Adrenal gland (tissue), 12 donors: ENCODE results near the gene LIPC. TPM values are rescaled to one million over a fixed set of nuclear protein-coding genes. Genes with fewer than 3 reads are reported as not detected.
A peak's percentile ranks its signal among the peaks of the same experiment; 100 is the strongest.

ENCODE experiments used
- DNase-seq, 7 donors: peaks; one replicate each; pipeline ENCODE4 v3.0.0-alpha.2; 2019 to 2020
- H3K27ac ChIP-seq, 5 donors: fragments of 200-600 bp; sonication (generic) in 4 of 5; 1 replicate in 3 of 5; 2 replicates in 2 of 5; pipeline versions ENCODE4 v1.5.1 to v1.8.0; 2016 to 2020; ENCODE audit warnings: mild to moderate bottlenecking in 1 of 5
- H3K27me3 ChIP-seq: fragments of 200-600 bp; 2 replicates; pipeline ENCODE4 v1.8.0; 2021
- H3K36me3 ChIP-seq, 2 donors: fragments of 200-600 bp; replicated peaks in 1 of 2; 1 replicate in 1 of 2; 2 replicates in 1 of 2; pipeline versions ENCODE4 v1.5.1 to v1.8.0; 2018 to 2022
- H3K4me1 ChIP-seq, 2 donors: fragments of 200-600 bp; replicated peaks in 1 of 2; 1 replicate in 1 of 2; 2 replicates in 1 of 2; pipeline versions ENCODE4 v1.5.1 to v1.8.0; 2018 to 2021
- H3K4me3 ChIP-seq, 4 donors: fragments of 200-600 bp; sonication (generic) in 3 of 4; one replicate each; pipeline ENCODE4 v1.5.1; 2016 to 2018
- H3K9me3 ChIP-seq, 3 donors: fragments of 200-600 bp; sonication (generic) in 1 of 3; replicated peaks in 1 of 3; 1 replicate in 2 of 3; 2 replicates in 1 of 3; pipeline versions ENCODE4 v1.5.1 to v1.8.0; 2016 to 2021
- POLR2A ChIP-seq, 2 donors: fragments of 450-650 bp; IDR thresholded peaks; one replicate each; pipeline ENCODE4 v1.6.1; 2017; ENCODE audit warnings: antibody characterized with exemption in 2 of 2, mild to moderate bottlenecking in 2 of 2, moderate library complexity in 1 of 2
- WGBS, 4 donors: extraction: QIAGEN DNeasy Blood & Tissue Kit in 2 of 4; methylation state at CpG; one replicate each; pipeline versions ENCODE4 v1.1.5 to v1.1.7; 2013 to 2017; 5-methylcytosine and 5-hydroxymethylcytosine counted together
- intact Hi-C, 2 donors: fragments of 100-400 bp; cut with DNase I; formaldehyde crosslinking; loops; one replicate each; pipeline versions ENCODE4 v1.14.1 to v1.15.0; 2022 to 2023
- polyA plus RNA-seq, 3 donors: library from polyadenylated mRNA; stranded (reverse); fragments of 200-250 nt in 2 of 3; fragments of 350-450 nt in 1 of 3; fragmentation: Illumina TruSeq in 1 of 3; extraction: RNeasy Lipid Tissue Mini Kit (QIAGEN cat#74804) in 1 of 3; gene quantifications; one replicate each; pipeline ENCODE4 v1.2.3, GENCODE V29; 2013 to 2014
- total RNA-seq, 9 donors: library from RNA; depleted of rRNA in 4 of 9; stranded (reverse); fragments of >200 nt in 4 of 9; fragments of 120-200 nt in 1 of 9; fragmentation: NEBNext Ultra II Directional in 1 of 9; extraction: Animal tissue kit (Norgen Biotek cat#: 25700) in 1 of 9; gene quantifications; one replicate each; pipeline versions ENCODE4 v1.1.0 to v1.2.4, GENCODE V29; 2013 to 2023
- TF ChIP-seq, protein P1 (sequence below), 6 experiments: fragments of 450-650 bp in 4 of 6; fragments of 200-600 bp in 2 of 6; sonication (generic) in 1 of 6; IDR thresholded peaks; 1 replicate in 5 of 6; 2 replicates in 1 of 6; pipeline versions ENCODE4 v1.5.1 to v1.8.0; 2016 to 2021; ENCODE audit warnings: antibody characterized with exemption in 6 of 6, mild to moderate bottlenecking in 2 of 6, moderate library complexity in 1 of 6
- donor health status: healthy with polysubstance abuse.
- donor health status: Bipolar disorder and iron deficiency.
- donor health status: DM: yes; HTN: yes; CAD: no.
- donor health status: DM: no; HTN: no; CAD: no.
- donor health status: DM: no; HTN: no; CAD: no.
- donor health status: DM: yes; HTN: yes; CAD: no.

The LIPC gene
- total and polyA plus RNA-seq, 12 donors, result 0.11 to 1.0 (median 0.24) TPM; not detected in 5

DNA sequence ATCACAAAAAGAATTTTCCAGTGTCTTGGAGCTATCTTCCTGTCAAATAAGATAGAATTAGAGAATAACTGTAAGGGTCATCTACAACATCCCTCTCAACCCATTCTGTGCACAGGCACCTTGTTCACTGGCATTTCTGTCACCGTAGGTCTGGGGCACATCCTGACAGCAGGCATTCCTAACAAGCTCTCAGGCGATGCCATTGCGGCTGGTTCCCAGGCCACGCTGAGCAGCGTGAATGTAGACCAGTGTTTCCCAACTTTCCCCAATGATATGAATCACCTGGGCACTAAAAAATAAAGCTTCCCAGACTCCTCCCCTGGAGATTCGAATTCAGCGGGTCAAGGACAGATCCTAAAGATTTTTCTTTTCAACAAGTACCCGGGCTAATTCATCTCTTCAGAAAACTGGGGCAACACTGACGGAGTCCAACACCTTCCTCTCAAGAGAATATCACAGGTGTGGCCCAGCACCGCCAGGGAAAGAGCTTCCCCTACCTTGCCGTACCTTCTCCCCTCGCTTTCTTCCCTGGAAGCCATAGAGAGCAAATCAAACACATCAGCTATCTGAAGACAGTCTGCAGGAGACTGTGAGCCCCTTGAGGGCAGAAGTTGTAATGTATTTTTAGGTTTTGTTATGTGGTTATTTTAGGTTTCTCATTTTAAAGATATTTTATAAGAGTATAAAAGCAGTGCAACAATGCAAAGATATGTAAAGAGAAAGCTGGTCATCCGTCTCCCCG lies 143.4 kb downstream of the LIPC start:
- no peak for DNase-seq
- 85 to 90% (median 87%) methylated on average over 13 to 14 of the region's 14 CpGs for WGBS, 4 donors
- Histone ChIP-seq H3K4me3 (no peak overlapping the region), H3K27me3 (no peaks in the 10 kb centered on the region), H3K9me3 (no peaks in the 10 kb centered on the region), H3K27ac (no peak overlapping the region), H3K4me1 (no peaks in the 10 kb centered on the region), H3K36me3 (no peaks in the 10 kb centered on the region)
- intact Hi-C loops, result no loop called here
- TF ChIP-seq, protein P1, sequence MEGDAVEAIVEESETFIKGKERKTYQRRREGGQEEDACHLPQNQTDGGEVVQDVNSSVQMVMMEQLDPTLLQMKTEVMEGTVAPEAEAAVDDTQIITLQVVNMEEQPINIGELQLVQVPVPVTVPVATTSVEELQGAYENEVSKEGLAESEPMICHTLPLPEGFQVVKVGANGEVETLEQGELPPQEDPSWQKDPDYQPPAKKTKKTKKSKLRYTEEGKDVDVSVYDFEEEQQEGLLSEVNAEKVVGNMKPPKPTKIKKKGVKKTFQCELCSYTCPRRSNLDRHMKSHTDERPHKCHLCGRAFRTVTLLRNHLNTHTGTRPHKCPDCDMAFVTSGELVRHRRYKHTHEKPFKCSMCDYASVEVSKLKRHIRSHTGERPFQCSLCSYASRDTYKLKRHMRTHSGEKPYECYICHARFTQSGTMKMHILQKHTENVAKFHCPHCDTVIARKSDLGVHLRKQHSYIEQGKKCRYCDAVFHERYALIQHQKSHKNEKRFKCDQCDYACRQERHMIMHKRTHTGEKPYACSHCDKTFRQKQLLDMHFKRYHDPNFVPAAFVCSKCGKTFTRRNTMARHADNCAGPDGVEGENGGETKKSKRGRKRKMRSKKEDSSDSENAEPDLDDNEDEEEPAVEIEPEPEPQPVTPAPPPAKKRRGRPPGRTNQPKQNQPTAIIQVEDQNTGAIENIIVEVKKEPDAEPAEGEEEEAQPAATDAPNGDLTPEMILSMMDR (IDR thresholded peaks at IDR 0.05), result no peak
- no peak for TF ChIP-seq POLR2A (IDR thresholded peaks at IDR 0.05)

DNA sequence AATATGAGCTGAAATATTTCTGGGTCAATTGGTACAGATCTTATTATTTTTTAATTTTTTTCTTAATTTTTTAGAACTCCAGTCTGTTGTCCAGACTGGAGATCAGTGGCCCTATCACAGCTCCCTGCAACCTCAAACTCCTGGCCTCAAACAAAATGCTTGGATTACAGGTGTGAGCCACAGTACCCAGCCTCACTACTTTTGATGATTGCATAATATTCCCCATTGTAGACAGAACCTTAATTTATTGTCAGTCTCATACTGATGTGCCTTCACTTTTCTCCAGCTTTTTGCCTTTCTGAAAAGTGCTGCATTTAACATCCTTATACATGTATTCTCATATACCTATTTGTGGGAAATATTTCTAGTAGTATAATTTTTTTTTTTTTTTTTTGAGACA lies 144.9 kb downstream of the LIPC start:
- no peaks in the 10 kb centered on the region for H3K9me3 ChIP-seq
- no peaks in the 10 kb centered on the region for H3K4me1 ChIP-seq
- H3K4me3 ChIP-seq, result no peak overlapping the region
- TF ChIP-seq POLR2A (IDR thresholded peaks at IDR 0.05), result no peak
- TF ChIP-seq, protein P1 (IDR thresholded peaks at IDR 0.05), result no peak
- intact Hi-C loops, result no loop called here
- H3K36me3 ChIP-seq, result no peaks in the 10 kb centered on the region
- no peak for DNase-seq
- H3K27ac ChIP-seq, result no peak overlapping the region
- no peaks in the 10 kb centered on the region for H3K27me3 ChIP-seq

DNA sequence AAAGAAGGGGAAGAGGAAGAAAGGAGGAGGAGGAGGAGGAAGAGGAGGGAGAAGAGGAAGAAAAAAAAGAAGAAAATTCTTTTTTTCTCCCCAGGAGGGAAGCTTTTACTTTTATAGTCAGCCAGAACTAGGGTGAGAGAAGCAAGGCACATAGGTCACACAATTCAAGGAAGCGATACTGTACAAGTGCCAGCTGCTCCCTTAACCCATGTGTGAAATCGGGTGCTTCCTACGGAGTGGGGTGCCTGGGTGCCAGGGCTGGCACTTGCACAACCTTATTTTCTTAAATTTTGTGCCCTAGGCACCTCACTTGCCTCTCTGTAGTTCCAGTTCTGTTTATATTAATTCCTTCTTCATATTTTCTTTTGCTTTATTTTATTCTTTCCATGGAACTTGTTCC lies 150.4 kb downstream of the LIPC start:
- Histone ChIP-seq H3K4me1 (no peaks in the 10 kb centered on the region), H3K4me3 (no peak overlapping the region), H3K36me3 (no peaks in the 10 kb centered on the region), H3K9me3 (no peaks in the 10 kb centered on the region), H3K27me3 (no peaks in the 10 kb centered on the region), H3K27ac (no peak overlapping the region)
- no peak for TF ChIP-seq POLR2A (IDR thresholded peaks at IDR 0.05)
- TF ChIP-seq, protein P1 (IDR thresholded peaks at IDR 0.05), result no peak
- peak in 2 of 7 donors; percentile 19 to 24 for DNase-seq
- 70 to 81% (median 80%) methylated on average over 3 of the region's 3 CpGs for WGBS, 4 donors
- intact Hi-C loops, result no loop called here

DNA sequence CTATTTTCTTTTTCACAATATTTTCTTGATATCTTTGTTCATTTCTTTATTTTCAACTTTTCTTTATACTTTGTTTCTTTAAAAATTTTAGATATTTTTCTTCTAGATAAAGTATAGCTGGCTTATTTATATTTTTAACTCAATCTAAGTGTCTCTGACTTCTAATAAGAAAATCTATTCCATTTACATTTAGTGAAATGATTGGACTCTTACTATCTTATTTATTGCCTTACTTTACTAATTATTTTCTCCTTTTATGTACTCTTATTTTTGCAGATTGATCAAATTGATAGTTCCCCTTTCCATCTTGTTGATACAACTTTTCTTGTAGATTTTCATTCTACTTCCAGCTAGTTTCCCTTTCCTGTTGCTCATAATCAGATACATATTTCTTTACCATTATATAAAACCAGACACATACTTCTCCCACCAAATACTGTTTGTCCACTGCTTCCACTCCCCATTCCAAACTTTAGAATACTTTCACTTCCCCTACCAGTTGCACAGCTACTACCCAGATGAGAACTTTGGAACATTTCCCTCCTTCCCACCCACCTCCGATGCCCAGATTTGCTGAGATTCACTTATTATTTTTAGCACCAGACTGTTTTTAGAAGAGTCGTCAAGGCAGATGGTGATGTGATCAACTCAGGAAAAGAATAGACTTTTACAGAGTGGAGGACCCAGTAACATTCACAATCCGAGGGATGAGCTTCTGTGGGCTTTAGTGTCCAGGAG lies 151.5 kb downstream of the LIPC start:
- H3K4me1 ChIP-seq, result no peaks in the 10 kb centered on the region
- no peak overlapping the region for H3K4me3 ChIP-seq
- no peaks in the 10 kb centered on the region for H3K27me3 ChIP-seq
- intact Hi-C loops, result no loop called here
- no peak overlapping the region for H3K27ac ChIP-seq
- TF ChIP-seq, protein P1 (IDR thresholded peaks at IDR 0.05), result no peak
- TF ChIP-seq POLR2A (IDR thresholded peaks at IDR 0.05), result no peak
- H3K36me3 ChIP-seq, result no peaks in the 10 kb centered on the region
- WGBS, 4 donors, result 59 to 72% (median 67%) methylated on average over 3 of the region's 3 CpGs
- H3K9me3 ChIP-seq, result no peaks in the 10 kb centered on the region
- no peak for DNase-seq
